ENCODE results near the gene XRCC3.

GRCh38 chr14:103687712-103688111 lies 27.5 kb downstream of the XRCC3 start:
- TF ChIP-seq CTCF (IDR thresholded peaks at IDR 0.05) = no peak
- TF ChIP-seq POLR2A (IDR thresholded peaks at IDR 0.05) = no peak
- TF ChIP-seq POLR2AphosphoS5 (IDR thresholded peaks at IDR 0.05) = no peak
- no peak for TF ChIP-seq EP300 (IDR thresholded peaks at IDR 0.05)

Measured in sigmoid colon (tissue), 4 donors.